ENCODE results near the gene DOCK3.
"Not testable (repeated sequence)": the region's sequence is repeated elsewhere in the genome, so short reads cannot be mapped to it uniquely, and the experiment has no call there.

DOCK3 gene

GRCh38 chr3:51337666-51338065 is 662.9 kb downstream of the DOCK3 start:
- DNase-seq = no peak

DNA sequence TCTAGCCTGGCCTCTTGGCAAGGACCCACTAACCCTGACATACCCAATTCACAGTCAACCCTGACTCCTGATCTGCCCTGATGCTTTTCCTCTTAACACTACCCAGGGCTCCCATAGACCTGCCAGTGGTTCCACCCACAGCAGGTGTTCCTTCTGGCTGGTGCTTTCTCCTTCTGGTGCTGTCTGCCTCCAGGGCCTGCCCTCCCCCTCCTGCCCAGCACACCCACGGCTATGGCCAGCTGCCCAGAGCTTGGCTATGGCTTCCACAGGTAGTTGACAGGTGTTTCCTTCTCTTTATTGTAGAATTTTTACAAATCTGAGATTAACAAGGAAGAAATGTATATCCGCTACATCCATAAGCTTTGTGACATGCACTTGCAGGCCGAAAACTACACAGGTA is 663.9 kb downstream of the DOCK3 start:
- no peak for DNase-seq

GRCh38 chr3:51340013-51340829 is 665.5 kb downstream of the DOCK3 start:
- no peak for DNase-seq

DNA sequence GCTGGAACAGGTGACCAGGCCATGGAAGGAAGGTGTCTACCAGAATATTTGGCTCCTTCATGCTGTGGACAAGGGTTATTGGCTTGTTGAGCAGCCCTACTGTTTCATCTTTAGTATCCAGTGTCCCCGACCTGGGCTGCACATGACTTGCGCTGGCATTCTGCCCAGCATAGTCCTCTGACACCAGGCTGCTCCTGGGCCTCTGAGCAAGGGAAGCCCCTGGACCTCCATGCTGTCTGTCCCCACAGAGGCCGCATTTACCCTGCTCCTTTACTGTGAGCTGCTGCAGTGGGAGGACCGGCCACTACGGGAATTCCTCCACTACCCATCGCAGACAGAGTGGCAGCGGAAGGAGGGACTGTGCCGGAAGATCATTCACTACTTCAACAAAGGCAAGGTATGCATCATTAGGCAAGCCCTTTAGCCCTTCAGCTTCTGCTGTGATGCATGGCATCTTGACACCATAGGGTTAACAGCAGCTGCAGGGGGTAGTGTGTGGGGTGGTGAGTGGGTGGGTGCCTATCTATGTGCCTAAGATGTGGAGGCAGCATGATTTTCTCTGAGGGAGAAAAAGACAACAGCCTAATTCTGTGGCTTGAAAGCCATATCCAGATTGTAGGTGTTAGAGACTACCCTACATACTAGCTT is 666.4 kb downstream of the DOCK3 start:
- no peak for DNase-seq

DNA sequence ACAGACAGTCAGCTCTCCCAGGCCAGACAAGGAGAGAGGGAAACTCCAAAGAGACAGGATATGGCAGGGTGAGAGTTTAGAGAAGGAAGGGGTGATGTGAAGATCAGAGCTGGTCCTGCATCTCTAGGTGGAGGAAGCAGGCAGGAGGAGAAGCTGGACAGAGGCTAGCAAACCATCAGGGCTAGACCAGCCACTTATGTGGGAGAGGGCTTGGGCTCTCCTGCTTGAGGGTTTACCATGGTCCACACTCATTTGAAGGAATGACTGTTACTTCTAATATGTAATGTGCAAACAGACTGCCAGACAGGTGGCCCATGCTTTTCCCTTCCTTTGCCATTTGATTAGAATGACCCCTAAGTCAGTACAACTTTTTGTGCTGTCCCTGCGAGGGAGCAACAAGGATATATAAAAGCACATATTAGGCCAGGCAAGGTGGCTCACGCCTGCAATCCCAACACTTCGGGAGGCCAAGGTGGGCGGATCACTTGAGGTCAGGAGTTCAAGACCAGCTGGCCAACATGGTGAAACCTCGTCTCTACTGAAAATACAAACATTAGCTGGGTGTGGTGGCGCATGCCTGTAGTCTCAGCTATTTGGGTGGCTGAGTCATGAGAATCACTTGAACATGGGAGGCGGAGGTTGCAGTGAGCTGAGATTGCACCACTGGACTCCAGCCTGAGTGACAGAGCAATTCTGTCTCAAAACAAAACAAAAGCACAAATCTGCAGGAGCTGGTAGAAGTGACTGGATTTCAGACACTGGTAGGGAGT is 669.4 kb downstream of the DOCK3 start:
- DNase-seq = no peak

DNA sequence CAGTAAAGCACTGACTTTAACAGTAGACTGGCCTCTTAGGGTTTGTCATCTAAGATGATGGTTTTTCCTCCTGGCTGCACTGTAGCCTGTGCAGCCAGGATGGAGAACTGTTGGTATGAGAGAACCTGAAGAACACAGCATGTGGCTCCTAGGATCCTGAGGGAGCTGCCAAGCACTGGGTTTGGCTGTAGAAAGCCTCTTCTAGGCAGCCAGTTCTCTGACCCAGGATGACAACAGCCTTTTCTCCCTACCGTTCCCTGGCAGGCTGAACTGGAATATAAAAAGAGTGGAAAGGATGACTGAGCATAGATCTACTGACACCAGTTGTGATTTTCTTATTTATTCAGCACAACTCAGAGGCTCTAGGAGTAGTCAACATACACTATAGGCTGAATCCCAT is 676.0 kb downstream of the DOCK3 start:
- no peak for DNase-seq

GRCh38 chr3:51353131-51353530 is 678.4 kb downstream of the DOCK3 start:
- no peak for DNase-seq

- DNase-seq = no peak
Observed at GRCh38 chr3:51353691-51354090, 679.0 kb downstream of the DOCK3 start.

DNA sequence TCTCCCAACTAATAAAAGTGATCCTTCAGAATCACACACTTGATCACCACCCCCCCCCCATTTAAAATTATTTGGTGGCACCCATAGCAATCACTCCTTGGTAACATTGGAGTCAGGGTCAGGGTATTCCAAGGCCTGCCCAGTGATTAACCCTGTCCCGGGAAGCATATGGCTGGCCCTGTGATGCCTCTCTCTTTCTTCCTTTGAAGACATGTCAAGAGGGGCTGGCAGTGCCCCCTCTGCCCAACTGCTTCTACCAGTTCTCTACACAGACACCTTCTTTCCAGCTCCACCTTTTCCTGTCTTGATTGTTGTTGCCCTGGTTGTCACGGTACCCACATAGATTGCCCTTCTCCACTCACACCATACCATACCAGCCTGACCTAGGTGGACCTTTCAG is 679.4 kb downstream of the DOCK3 start:
- no peak for DNase-seq

DNA sequence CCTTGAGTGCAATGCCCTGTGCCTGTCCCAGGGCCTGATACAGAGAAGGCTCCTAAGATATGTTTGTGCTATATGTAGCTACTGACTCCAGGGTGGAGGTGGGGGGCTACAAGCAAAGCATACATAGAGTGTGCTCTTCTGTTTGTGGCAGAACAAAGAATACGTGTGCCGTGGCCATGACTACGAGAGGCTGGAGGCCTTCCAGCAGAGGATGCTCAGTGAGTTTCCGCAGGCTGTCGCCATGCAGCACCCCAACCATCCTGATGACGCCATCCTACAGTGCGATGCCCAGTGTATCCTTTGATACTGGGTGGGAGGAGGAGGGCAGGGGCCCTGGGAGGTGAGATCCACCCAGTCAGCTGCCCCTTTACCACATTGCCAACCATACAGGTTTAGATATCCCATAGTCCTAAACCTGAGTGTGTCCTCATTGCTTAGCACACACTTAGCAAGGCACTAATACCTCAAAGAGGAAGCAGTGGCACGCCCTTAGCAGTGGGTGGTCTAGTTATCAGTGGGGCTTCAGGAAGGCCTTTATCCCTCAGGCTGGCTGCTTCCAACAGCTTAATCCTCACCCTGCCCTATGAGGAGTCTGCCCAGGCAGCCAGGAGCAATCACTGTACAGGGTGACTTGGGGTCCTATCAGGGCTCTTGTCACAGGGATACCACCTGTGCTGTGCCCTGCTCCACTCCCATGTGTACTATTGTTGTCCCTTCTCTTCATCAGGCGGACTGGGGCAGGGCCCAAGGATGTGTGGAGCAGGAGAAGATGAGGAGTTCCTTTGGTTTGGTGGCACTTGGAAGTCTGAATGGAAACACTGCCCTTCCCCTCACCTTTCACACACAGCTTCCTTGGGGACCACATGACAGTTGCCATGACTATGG is 680.2 kb downstream of the DOCK3 start:
- no peak for DNase-seq

DNA sequence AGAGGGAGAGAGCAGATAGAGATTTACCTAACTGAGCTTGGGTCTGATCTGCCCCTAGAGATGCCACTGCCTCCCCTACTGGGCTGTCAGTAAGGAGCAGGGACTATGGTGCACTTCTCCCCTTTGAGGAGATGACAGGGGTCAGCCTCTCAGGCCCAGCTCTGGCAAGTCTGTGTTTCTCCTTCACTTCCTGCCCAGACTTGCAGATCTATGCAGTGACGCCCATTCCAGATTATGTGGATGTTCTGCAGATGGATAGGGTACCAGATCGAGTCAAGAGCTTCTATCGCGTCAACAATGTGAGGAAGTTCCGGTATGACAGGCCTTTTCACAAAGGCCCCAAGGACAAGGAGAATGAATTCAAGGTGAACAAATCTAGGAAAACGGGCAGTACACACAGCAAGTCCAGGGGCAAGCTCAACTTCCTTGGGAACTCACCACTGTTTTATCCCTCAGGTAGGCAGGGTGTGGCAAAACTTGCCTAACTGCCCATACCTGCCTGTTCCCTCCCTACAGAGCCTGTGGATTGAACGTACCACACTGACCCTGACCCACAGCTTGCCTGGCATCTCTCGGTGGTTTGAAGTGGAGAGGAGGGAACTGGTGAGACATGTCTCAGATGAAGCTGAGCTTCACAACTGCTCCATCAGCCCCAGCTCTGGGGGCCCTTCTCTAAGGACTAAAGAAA is 681.3 kb downstream of the DOCK3 start:
- no peak for DNase-seq

GRCh38 chr3:51357856-51358255 is 683.1 kb downstream of the DOCK3 start:
- DNase-seq = no peak

GRCh38 chr3:51358981-51359380 is 684.3 kb downstream of the DOCK3 start:
- no peak for DNase-seq

GRCh38 chr3:51360806-51361205 is 686.1 kb downstream of the DOCK3 start:
- DNase-seq = no peak

DNA sequence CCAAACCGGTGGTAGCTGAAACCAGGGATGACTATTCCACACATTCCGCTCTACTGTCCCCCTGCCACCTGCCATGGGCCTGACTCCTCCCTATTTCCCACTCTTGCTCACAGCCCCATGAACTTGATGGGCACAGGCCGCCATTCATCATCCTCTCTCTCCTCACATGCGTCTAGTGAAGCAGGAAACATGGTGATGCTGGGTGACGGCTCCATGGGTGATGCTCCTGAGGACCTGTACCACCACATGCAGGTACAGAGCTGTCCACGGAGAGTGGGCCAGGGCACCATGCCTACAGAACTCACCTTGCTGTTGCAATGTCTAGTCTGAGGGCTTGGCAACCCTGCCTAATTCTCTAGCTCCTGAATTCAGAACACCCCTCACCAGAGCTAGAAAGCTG is 687.0 kb downstream of the DOCK3 start:
- DNase-seq = no peak

DNA sequence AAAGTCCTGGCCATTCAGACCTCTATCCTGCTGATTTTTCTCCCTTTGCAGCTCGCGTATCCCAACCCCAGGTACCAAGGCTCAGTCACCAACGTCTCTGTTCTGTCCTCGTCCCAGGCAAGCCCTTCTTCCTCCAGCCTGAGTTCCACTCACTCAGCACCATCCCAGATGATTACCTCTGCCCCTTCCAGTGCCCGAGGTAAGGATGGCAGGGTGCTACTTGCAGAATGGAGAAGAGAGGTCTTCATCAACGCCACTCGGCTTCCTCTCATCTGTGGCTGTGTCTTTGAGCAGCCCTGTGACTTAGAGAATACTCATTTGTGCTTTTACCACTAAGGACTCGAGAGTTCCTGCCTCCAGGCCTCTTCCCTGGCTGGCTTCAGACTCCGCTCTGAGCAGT is 687.7 kb downstream of the DOCK3 start:
- DNase-seq = no peak

GRCh38 chr3:51368276-51368675 is 693.5 kb downstream of the DOCK3 start:
- DNase-seq = not testable (repeated sequence)

GRCh38 chr3:51371943-51372557 is 697.3 kb downstream of the DOCK3 start:
- no peak for DNase-seq

DNA sequence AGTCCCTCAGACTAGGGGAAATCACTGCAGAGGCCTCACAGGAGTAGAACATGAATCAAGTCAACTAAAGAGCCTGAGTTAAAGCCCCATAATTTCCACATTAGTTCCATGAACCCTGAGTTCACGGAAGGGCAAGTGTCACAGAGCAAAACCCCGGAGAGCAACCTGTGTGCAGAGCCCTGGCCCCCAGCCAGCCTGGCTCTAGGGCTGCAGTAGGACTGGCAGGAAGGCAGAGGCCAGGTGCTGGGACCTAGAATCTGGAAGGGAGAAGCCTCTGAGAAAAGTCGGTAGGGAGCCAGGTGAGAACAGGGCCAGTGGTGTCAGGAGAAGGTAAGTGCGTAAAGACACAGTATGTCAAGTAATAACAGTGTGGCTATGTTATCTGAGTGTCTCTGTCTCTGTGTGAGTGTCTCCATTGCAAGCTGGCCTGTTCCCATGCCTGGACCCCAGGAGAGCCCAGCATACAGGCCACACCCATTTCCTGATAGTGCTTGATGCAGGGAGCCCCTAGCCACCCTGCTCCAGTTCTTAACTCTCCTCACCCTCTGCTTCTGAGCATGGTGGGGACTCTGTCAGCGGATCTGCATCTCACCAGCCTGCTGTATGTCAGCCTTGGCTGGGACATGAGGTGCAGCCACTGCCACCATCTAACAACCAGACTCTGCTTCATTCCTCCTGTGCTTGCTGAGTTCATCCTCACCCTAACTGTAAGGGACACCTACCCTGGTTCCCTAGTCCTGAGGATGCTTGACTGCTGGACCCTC is 699.1 kb downstream of the DOCK3 start:
- no peak for DNase-seq

DNA sequence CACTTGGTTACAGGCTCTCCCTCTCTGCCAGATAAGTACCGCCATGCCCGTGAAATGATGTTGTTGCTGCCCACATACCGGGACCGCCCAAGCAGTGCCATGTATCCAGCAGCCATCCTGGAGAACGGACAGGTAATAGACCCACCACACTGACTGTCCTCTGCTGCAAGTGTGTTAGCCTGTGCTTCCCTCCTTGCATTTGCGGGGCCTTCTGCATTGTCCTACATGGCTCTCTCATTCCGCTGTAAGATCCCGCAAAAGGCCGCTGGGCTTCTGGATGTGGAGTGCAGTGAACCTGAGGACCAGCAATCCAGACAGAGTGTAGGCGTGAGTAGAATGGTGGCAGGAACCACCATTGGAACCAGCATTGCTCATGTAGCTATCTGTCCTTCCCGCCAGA is 699.7 kb downstream of the DOCK3 start:
- no peak for DNase-seq

DNA sequence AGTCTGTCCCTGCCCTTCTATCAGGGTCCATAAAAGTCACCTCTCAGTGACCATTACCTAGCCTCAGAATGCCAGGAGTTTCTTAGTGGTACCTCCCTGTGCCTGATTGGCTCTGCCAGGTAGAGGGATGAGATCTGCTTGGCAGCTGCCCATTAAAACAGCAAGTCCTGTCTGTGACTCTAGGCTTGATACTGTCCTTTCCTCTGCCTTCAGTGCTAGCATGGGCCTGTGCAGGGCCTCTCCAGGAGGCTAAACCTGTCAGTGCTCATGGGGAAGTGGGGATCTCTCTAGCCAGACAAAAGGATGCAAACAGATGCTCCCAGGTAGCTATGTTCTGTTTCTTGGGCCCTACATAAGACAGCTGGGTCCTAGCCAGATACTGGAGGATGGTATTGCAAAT is 700.4 kb downstream of the DOCK3 start:
- no peak for DNase-seq

Data from NCI-H510A (cell line).